AG10803 (cell line): ENCODE measurements around the gene TERB1.

Source experiments
- DNase-seq: peaks from one replicate; pipeline ENCODE4 v3.0.0; 2010; ENCODE audit warnings: low read depth
- H3K4me3 ChIP-seq: 2 replicates; pipeline ENCODE4 v1.5.1; 2011; ENCODE audit warnings: mild to moderate bottlenecking, low read length, control low read depth
- CTCF ChIP-seq: conservative IDR thresholded peaks from 2 replicates; pipeline ENCODE4 v1.5.1; 2011; ENCODE audit warnings: mild to moderate bottlenecking, low read length, control low read depth, inconsistent platforms

The TERB1 gene

GRCh38 chr16:66801320-66802105 is at the start of gene TERB1:
Gene TERB1 (minus strand): TSS chr16:66801584. CDS start chr16:66796798, 4,786 bp downstream.
- no peak within 1 kb of the TSS for H3K4me3 ChIP-seq
- DNase-seq = no peak
- TF ChIP-seq CTCF = no peak

- TF ChIP-seq CTCF = no peak
- H3K4me3 ChIP-seq = no peak overlapping the region
- DNase-seq = no peak
These were observed 48.9 kb upstream of the TERB1 start for GRCh38 chr16:66850115-66850815.

GRCh38 chr16:66849549-66849948 is 48.2 kb upstream of the TERB1 start:
- no peak overlapping the region for H3K4me3 ChIP-seq
- TF ChIP-seq CTCF = no peak
- no peak for DNase-seq

- no peak for DNase-seq
- H3K4me3 ChIP-seq = no peak overlapping the region
- TF ChIP-seq CTCF = no peak
These were observed 47.6 kb upstream of the TERB1 start for GRCh38 chr16:66849021-66849420.

GRCh38 chr16:66848172-66848571 is 46.8 kb upstream of the TERB1 start:
- TF ChIP-seq CTCF = no peak
- H3K4me3 ChIP-seq = no peak overlapping the region
- no peak for DNase-seq

- no peak for DNase-seq
- no peak for TF ChIP-seq CTCF
- no peak overlapping the region for H3K4me3 ChIP-seq
These were observed 46.2 kb upstream of the TERB1 start for GRCh38 chr16:66847533-66848067.
